CD14-positive monocyte (primary cell): ENCODE data around the gene MRPS34. TPM values are rescaled to one million over a fixed set of nuclear protein-coding genes. Genes with fewer than 3 reads are reported as not detected.
A peak's percentile ranks its signal among the peaks of the same experiment; 100 is the strongest.

Source experiments
- DNase-seq, 3 donors: peaks; one replicate each; pipeline ENCODE4 v3.0.0-alpha.2; 2011 to 2022
- H2AFZ ChIP-seq: 2 replicates; pipeline ENCODE4 v1.6.0; 2012; ENCODE audit warnings: mild to moderate bottlenecking, low read depth, low read length, inconsistent platforms; ENCODE audit not compliant: insufficient read depth, poor library complexity, severe bottlenecking
- H3K27ac ChIP-seq, 2 donors: 1 replicate in 1 of 2; 2 replicates in 1 of 2; pipeline ENCODE4 v1.5.1; 2012 to 2013; ENCODE audit warnings: low read length in 2 of 2, control low read depth in 1 of 2, inconsistent platforms in 1 of 2, low read depth in 1 of 2, mild to moderate bottlenecking in 1 of 2
- H3K27me3 ChIP-seq, 2 donors: one replicate each; pipeline versions ENCODE4 v1.6.0 to v1.6.1; 2011 to 2013; ENCODE audit warnings: low read length in 2 of 2; ENCODE audit not compliant: control insufficient read depth in 2 of 2, insufficient read depth in 2 of 2
- H3K36me3 ChIP-seq, 2 donors: replicated peaks in 1 of 2; 1 replicate in 1 of 2; 2 replicates in 1 of 2; pipeline versions ENCODE4 v1.5.1 to v1.6.1; 2012 to 2013; ENCODE audit warnings: low read length in 2 of 2, control low read depth in 1 of 2, inconsistent platforms in 1 of 2, mild to moderate bottlenecking in 1 of 2; ENCODE audit not compliant: insufficient read depth in 2 of 2, control insufficient read depth in 1 of 2
- H3K4me1 ChIP-seq, 2 donors: 1 replicate in 1 of 2; 2 replicates in 1 of 2; pipeline versions ENCODE4 v1.5.1 to v1.6.1; 2012 to 2013; ENCODE audit warnings: low read length in 2 of 2, control low read depth in 1 of 2, inconsistent platforms in 1 of 2, mild to moderate bottlenecking in 1 of 2, moderate library complexity in 1 of 2; ENCODE audit not compliant: insufficient read depth in 2 of 2, control insufficient read depth in 1 of 2
- H3K4me2 ChIP-seq: replicated peaks from 2 replicates; pipeline ENCODE3; 2012; ENCODE audit warnings: low read length, moderate library complexity, mild to moderate bottlenecking; ENCODE audit not compliant: poor library complexity, severe bottlenecking; ENCODE audit errors: extremely low read depth
- H3K4me3 ChIP-seq, 3 experiments: fragments of 200-600 bp in 1 of 3; sonication (generic) in 1 of 3; replicated peaks in 1 of 3; 1 replicate in 2 of 3; 2 replicates in 1 of 3; pipeline ENCODE4 v1.5.1; 2011 to 2013; ENCODE audit warnings: low read length in 3 of 3, mild to moderate bottlenecking in 3 of 3, control low read depth in 2 of 3, low read depth in 2 of 3, inconsistent platforms in 1 of 3, moderate library complexity in 1 of 3
- H3K79me2 ChIP-seq: 2 replicates; pipeline ENCODE4 v1.6.0; 2012; ENCODE audit warnings: mild to moderate bottlenecking, control low read depth, inconsistent platforms, low read length, moderate library complexity; ENCODE audit not compliant: insufficient read depth
- H3K9ac ChIP-seq: 2 replicates; pipeline ENCODE4 v1.6.0; 2017; ENCODE audit warnings: low read length, mild to moderate bottlenecking; ENCODE audit not compliant: insufficient read depth, poor library complexity, severe bottlenecking
- H3K9me3 ChIP-seq, 2 donors: replicated peaks in 1 of 2; 1 replicate in 1 of 2; 2 replicates in 1 of 2; pipeline versions ENCODE4 v1.5.1 to v1.6.1; 2012 to 2013; ENCODE audit warnings: low read length in 2 of 2, control low read depth in 1 of 2; ENCODE audit not compliant: control insufficient read depth in 1 of 2, insufficient read depth in 1 of 2
- H4K20me1 ChIP-seq: 2 replicates; pipeline ENCODE4 v1.6.0; 2012; ENCODE audit warnings: mild to moderate bottlenecking, low read length, control low read depth, moderate library complexity; ENCODE audit not compliant: insufficient read depth
- H3K27ac Mint-ChIP-seq, 7 donors: one replicate each; pipeline ENCODE4 v1.8.0; 2020; ENCODE audit warnings: mild to moderate bottlenecking in 7 of 7, mixed read lengths in 7 of 7, moderate library complexity in 6 of 7, inconsistent platforms in 2 of 7
- H3K27me3 Mint-ChIP-seq, 3 donors: one replicate each; pipeline ENCODE4 v1.8.0; 2021 to 2022; ENCODE audit warnings: low read depth in 3 of 3, mild to moderate bottlenecking in 3 of 3, mixed read lengths in 3 of 3, moderate library complexity in 3 of 3, inconsistent platforms in 1 of 3
- H3K36me3 Mint-ChIP-seq, 2 donors: one replicate each; pipeline ENCODE4 v1.8.0; 2020; ENCODE audit warnings: mixed read lengths in 2 of 2, inconsistent platforms in 1 of 2, mild to moderate bottlenecking in 1 of 2
- H3K4me1 Mint-ChIP-seq: one replicate; pipeline ENCODE4 v1.8.0; 2020; ENCODE audit warnings: mild to moderate bottlenecking, mixed read lengths
- H3K4me3 Mint-ChIP-seq, 2 donors: one replicate each; pipeline ENCODE4 v1.8.0; 2020; ENCODE audit warnings: mild to moderate bottlenecking in 2 of 2, mixed read lengths in 2 of 2, moderate library complexity in 1 of 2
- H3K9me3 Mint-ChIP-seq, 7 donors: one replicate each; pipeline ENCODE4 v1.8.0; 2020 to 2022; ENCODE audit warnings: mixed read lengths in 7 of 7, mild to moderate bottlenecking in 6 of 7, moderate library complexity in 6 of 7, inconsistent platforms in 2 of 7
- CTCF ChIP-seq: fragments of 200-600 bp; IDR thresholded peaks from one replicate; pipeline ENCODE4 v1.8.0; 2022; ENCODE audit warnings: antibody characterized with exemption, mild to moderate bottlenecking
- WGBS: methylation state at CpG from one replicate; pipeline ENCODE4 v1.1.5; 2013; ENCODE audit warnings: missing lambda C conversion rate; ENCODE audit not compliant: insufficient coverage; 5-methylcytosine and 5-hydroxymethylcytosine counted together
- intact Hi-C, 2 donors: fragments of 100-400 bp; cut with micrococcal nuclease; formaldehyde crosslinking; loops; one replicate each; pipeline versions ENCODE4 v1.15.0 to v1.15.1; 2023
- polyA plus RNA-seq, 3 donors: library from polyadenylated mRNA; depleted of rRNA in 1 of 3; unstranded in 2 of 3; stranded (reverse) in 1 of 3; fragments of 300-500 nt in 2 of 3; fragments of >200 nt in 1 of 3; fragmentation: Illumina TruSeq in 2 of 3; gene quantifications; 1 replicate in 2 of 3; 2 replicates in 1 of 3; pipeline ENCODE4 v1.2.3, GENCODE V29; 2012 to 2021

Gene MRPS34
- polyA plus RNA-seq, 3 donors, result 34.5 to 137 (median 109) TPM

- Mint-ChIP-seq H3K36me3 (peaks cover 16 to 23% of the 10 kb centered on the region in 2 donors), H3K4me1 (no peaks in the 10 kb centered on the region), H3K27ac (no peak overlapping the region), H3K9me3 (peaks cover 0 to 1% (median 0%) of the 10 kb centered on the region in 7 donors), H3K27me3 (no peaks in the 10 kb centered on the region), H3K4me3 (no peak overlapping the region)
- DNase-seq, result no peak
- H3K36me3 ChIP-seq, result peaks cover 38 to 47% of the 10 kb centered on the region in 2 donors
- peaks cover 0 to 24% of the 10 kb centered on the region in 2 donors for H3K9me3 ChIP-seq
- no peak overlapping the region for H3K4me3 ChIP-seq
- H3K79me2 ChIP-seq, result no peaks in the 10 kb centered on the region
- no peak overlapping the region for H2AFZ ChIP-seq
- H3K4me2 ChIP-seq, result no peak overlapping the region
- H3K27me3 ChIP-seq, result no peaks in the 10 kb centered on the region
- peaks cover 24% of the 10 kb centered on the region for H4K20me1 ChIP-seq
- no peak for TF ChIP-seq CTCF
- H3K27ac ChIP-seq, result no peak overlapping the region
- intact Hi-C loops, result no loop called here
- WGBS, result 98% methylated on average over 24 of the region's 33 CpGs
- H3K9ac ChIP-seq, result no peak overlapping the region
- H3K4me1 ChIP-seq, result no peaks in the 10 kb centered on the region
Observed at GRCh38 chr16:1740234-1740633, 32.7 kb downstream of the MRPS34 start.

DNA sequence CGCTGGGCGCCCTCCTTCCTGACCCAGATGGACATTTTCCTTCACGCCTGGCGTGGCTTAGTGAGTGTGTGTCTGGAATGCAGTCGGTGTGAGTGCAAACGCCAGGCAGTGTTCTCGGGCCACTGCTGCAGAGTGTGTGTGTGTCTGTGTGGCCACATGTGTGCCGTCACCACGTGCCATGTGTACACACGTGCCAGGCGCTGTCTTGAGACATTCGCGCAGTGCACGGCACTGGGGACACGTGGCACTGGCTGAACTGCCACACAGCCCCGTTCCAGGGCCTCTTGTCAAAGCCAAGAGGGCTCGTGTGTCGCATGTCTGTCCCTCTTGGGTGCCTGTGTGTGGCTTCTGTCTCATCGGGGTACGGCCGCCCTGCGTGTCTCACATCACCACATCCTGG is 38.1 kb downstream of the MRPS34 start:
- no peak for DNase-seq
- WGBS, result 98% methylated on average over 20 of the region's 22 CpGs
- peaks cover 20 to 31% of the 10 kb centered on the region in 2 donors for H3K36me3 Mint-ChIP-seq
- intact Hi-C loops, result no loop called here
- no peak overlapping the region for H2AFZ ChIP-seq
- H3K27me3 ChIP-seq, result no peaks in the 10 kb centered on the region
- peak overlapping the region in 1 of 7 donors; percentile 68 for H3K27ac Mint-ChIP-seq
- no peak for TF ChIP-seq CTCF
- H4K20me1 ChIP-seq, result peaks cover 33% of the 10 kb centered on the region
- no peak overlapping the region for H3K9ac ChIP-seq
- peaks cover 13 to 14% of the 10 kb centered on the region in 2 donors for H3K4me1 ChIP-seq
- no peak overlapping the region for H3K4me2 ChIP-seq
- H3K9me3 ChIP-seq, result peaks cover 0 to 34% of the 10 kb centered on the region in 2 donors
- H3K4me3 Mint-ChIP-seq, result no peak overlapping the region
- H3K4me1 Mint-ChIP-seq, result peaks cover 12% of the 10 kb centered on the region
- H3K27ac ChIP-seq, result no peak overlapping the region
- H3K4me3 ChIP-seq, result no peak overlapping the region
- H3K79me2 ChIP-seq, result peaks cover 6% of the 10 kb centered on the region
- H3K36me3 ChIP-seq, result peaks cover 33 to 36% of the 10 kb centered on the region in 2 donors
- H3K27me3 Mint-ChIP-seq, result peaks cover 0 to 3% (median 0%) of the 10 kb centered on the region in 3 donors
- peaks cover 0 to 10% (median 2%) of the 10 kb centered on the region in 7 donors for H3K9me3 Mint-ChIP-seq
